CD4-positive, alpha-beta memory T cell (primary cell): ENCODE data around the gene PUSL1. TPM values are rescaled to one million over a fixed set of nuclear protein-coding genes. Genes with fewer than 3 reads are reported as not detected.

Experiments
- CTCF ChIA-PET: fragments of 350-600 bp; sonication (Branson Sonifier 250); formaldehyde crosslinking; loops from one replicate; lab custom pipeline; 2021; ENCODE audit warnings: inconsistent platforms; ENCODE audit not compliant: partially characterized antibody; lab: Charles Lee
- POLR2A ChIA-PET: fragments of 350-600 bp; sonication (Branson Sonifier 250); formaldehyde crosslinking; loops from one replicate; lab custom pipeline; 2021; ENCODE audit not compliant: partially characterized antibody; lab: Charles Lee
- DNase-seq, 5 donors: peaks; one replicate each; pipeline versions ENCODE4 v3.0.0 to v3.0.0-alpha.2; 2020 to 2022; ENCODE audit warnings: mixed read lengths in 1 of 5
- H3K27ac ChIP-seq: one replicate; pipeline ENCODE4 v1.7.0; 2013; ENCODE audit warnings: low read depth, low read length
- H3K27me3 ChIP-seq: 2 replicates; pipeline ENCODE4 v1.7.0; 2013; ENCODE audit warnings: mild to moderate bottlenecking, low read length, moderate library complexity; ENCODE audit not compliant: insufficient read depth
- H3K36me3 ChIP-seq: 2 replicates; pipeline ENCODE4 v1.7.0; 2013; ENCODE audit warnings: mild to moderate bottlenecking, low read length, moderate library complexity; ENCODE audit not compliant: insufficient read depth
- H3K4me1 ChIP-seq: 2 replicates; pipeline ENCODE4 v1.7.0; 2013; ENCODE audit warnings: mild to moderate bottlenecking, low read length, moderate library complexity; ENCODE audit not compliant: insufficient read depth
- H3K4me3 ChIP-seq, 2 donors: one replicate each; pipeline ENCODE4 v1.7.0; 2013; ENCODE audit warnings: low read length in 2 of 2, mild to moderate bottlenecking in 1 of 2
- H3K9me3 ChIP-seq, 2 donors: one replicate each; pipeline ENCODE4 v1.7.0; 2013; ENCODE audit warnings: low read length in 2 of 2, control low read depth in 1 of 2; ENCODE audit not compliant: control insufficient read depth in 1 of 2
- H3K27ac Mint-ChIP-seq, 7 donors: one replicate each; pipeline ENCODE4 v1.8.0; 2020 to 2021; ENCODE audit warnings: mixed read lengths in 7 of 7, mild to moderate bottlenecking in 6 of 7, inconsistent platforms in 3 of 7, moderate library complexity in 3 of 7
- H3K27me3 Mint-ChIP-seq, 2 donors: one replicate each; pipeline ENCODE4 v1.8.0; 2020 to 2021; ENCODE audit warnings: mixed read lengths in 2 of 2
- H3K36me3 Mint-ChIP-seq, 2 donors: one replicate each; pipeline ENCODE4 v1.8.0; 2020 to 2021; ENCODE audit warnings: mixed read lengths in 2 of 2, inconsistent platforms in 1 of 2, mild to moderate bottlenecking in 1 of 2
- H3K4me1 Mint-ChIP-seq, 4 donors: one replicate each; pipeline ENCODE4 v1.8.0; 2020 to 2021; ENCODE audit warnings: mixed read lengths in 4 of 4, mild to moderate bottlenecking in 1 of 4
- H3K4me3 Mint-ChIP-seq, 8 donors: one replicate each; pipeline ENCODE4 v1.8.0; 2020 to 2021; ENCODE audit warnings: mixed read lengths in 8 of 8, mild to moderate bottlenecking in 7 of 8, moderate library complexity in 6 of 8, inconsistent platforms in 3 of 8
- H3K9me3 Mint-ChIP-seq, 8 donors: one replicate each; pipeline ENCODE4 v1.8.0; 2020 to 2021; ENCODE audit warnings: mixed read lengths in 8 of 8, mild to moderate bottlenecking in 5 of 8, inconsistent platforms in 3 of 8, moderate library complexity in 1 of 8
- intact Hi-C: fragments of 100-400 bp; cut with micrococcal nuclease; formaldehyde crosslinking; loops from one replicate; pipeline ENCODE4 v1.15.1; 2023
- polyA plus RNA-seq, 2 donors: library from polyadenylated mRNA; unstranded; fragments of 300-500 nt; fragmentation: Illumina TruSeq; gene quantifications; one replicate each; pipeline ENCODE4 v1.2.3, GENCODE V29; 2021
- total RNA-seq, 2 experiments: library from RNA; stranded (reverse); gene quantifications; one replicate each; pipeline ENCODE4 v1.2.3, GENCODE V29; 2021

Gene PUSL1
- total and polyA plus RNA-seq, 4 experiments from 2014 or later: 15.4 to 27.9 (median 20.4) TPM

DNA sequence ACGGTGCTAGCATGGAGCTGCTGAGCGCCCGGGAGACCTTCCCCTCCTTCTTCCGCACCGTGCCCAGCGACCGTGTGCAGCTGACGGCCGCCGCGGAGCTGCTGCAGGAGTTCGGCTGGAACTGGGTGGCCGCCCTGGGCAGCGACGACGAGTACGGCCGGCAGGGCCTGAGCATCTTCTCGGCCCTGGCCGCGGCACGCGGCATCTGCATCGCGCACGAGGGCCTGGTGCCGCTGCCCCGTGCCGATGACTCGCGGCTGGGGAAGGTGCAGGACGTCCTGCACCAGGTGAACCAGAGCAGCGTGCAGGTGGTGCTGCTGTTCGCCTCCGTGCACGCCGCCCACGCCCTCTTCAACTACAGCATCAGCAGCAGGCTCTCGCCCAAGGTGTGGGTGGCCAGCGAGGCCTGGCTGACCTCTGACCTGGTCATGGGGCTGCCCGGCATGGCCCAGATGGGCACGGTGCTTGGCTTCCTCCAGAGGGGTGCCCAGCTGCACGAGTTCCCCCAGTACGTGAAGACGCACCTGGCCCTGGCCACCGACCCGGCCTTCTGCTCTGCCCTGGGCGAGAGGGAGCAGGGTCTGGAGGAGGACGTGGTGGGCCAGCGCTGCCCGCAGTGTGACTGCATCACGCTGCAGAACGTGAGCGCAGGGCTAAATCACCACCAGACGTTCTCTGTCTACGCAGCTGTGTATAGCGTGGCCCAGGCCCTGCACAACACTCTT, 23.8 kb downstream of the PUSL1 start:
- intact Hi-C loops: no loop called here
- no peak overlapping the region for H3K27ac ChIP-seq
- no peaks in the 10 kb centered on the region for H3K9me3 Mint-ChIP-seq
- CTCF ChIA-PET: no interaction called here
- peaks cover 0 to 13% (median 4%) of the 10 kb centered on the region in 4 donors for H3K4me1 Mint-ChIP-seq
- no peak overlapping the region for H3K27ac Mint-ChIP-seq
- no peaks in the 10 kb centered on the region for H3K27me3 ChIP-seq
- H3K36me3 ChIP-seq: no peaks in the 10 kb centered on the region
- no peak overlapping the region for H3K4me3 Mint-ChIP-seq
- no peaks in the 10 kb centered on the region for H3K9me3 ChIP-seq
- H3K36me3 Mint-ChIP-seq: peaks cover 0 to 1% of the 10 kb centered on the region in 2 donors
- H3K4me1 ChIP-seq: peaks cover under 1% of the 10 kb centered on the region
- POLR2A ChIA-PET: interaction anchor here (1.0 kb wide), 1 partner anchor 46 kb away, joined by 4 read pairs; no protein-coding TSS in a partner anchor
- no peak for DNase-seq
- no peak overlapping the region for H3K4me3 ChIP-seq
- H3K27me3 Mint-ChIP-seq: no peaks in the 10 kb centered on the region

DNA sequence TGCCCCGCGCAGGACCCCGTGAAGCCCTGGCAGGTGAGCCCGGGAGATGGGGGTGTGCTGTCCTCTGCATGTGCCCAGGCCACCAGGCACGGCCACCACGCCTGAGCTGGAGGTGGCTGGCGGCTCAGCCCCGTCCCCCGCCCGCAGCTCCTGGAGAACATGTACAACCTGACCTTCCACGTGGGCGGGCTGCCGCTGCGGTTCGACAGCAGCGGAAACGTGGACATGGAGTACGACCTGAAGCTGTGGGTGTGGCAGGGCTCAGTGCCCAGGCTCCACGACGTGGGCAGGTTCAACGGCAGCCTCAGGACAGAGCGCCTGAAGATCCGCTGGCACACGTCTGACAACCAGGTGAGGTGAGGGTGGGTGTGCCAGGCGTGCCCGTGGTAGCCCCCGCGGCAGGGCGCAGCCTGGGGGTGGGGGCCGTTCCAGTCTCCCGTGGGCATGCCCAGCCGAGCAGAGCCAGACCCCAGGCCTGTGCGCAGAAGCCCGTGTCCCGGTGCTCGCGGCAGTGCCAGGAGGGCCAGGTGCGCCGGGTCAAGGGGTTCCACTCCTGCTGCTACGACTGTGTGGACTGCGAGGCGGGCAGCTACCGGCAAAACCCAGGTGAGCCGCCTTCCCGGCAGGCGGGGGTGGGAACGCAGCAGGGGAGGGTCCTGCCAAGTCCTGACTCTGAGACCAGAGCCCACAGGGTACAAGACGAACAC, 24.5 kb downstream of the PUSL1 start:
- intact Hi-C loops: no loop called here
- POLR2A ChIA-PET: no interaction called here
- no peaks in the 10 kb centered on the region for H3K4me1 ChIP-seq
- CTCF ChIA-PET: no interaction called here
- H3K27ac Mint-ChIP-seq: no peak overlapping the region
- H3K4me3 ChIP-seq: no peak overlapping the region
- no peaks in the 10 kb centered on the region for H3K27me3 Mint-ChIP-seq
- H3K27me3 ChIP-seq: no peaks in the 10 kb centered on the region
- no peak for DNase-seq
- no peak overlapping the region for H3K27ac ChIP-seq
- no peaks in the 10 kb centered on the region for H3K9me3 Mint-ChIP-seq
- no peak overlapping the region for H3K4me3 Mint-ChIP-seq
- no peaks in the 10 kb centered on the region for H3K36me3 Mint-ChIP-seq
- H3K36me3 ChIP-seq: no peaks in the 10 kb centered on the region
- H3K4me1 Mint-ChIP-seq: peaks cover 0 to 9% (median 4%) of the 10 kb centered on the region in 4 donors
- H3K9me3 ChIP-seq: no peaks in the 10 kb centered on the region

DNA sequence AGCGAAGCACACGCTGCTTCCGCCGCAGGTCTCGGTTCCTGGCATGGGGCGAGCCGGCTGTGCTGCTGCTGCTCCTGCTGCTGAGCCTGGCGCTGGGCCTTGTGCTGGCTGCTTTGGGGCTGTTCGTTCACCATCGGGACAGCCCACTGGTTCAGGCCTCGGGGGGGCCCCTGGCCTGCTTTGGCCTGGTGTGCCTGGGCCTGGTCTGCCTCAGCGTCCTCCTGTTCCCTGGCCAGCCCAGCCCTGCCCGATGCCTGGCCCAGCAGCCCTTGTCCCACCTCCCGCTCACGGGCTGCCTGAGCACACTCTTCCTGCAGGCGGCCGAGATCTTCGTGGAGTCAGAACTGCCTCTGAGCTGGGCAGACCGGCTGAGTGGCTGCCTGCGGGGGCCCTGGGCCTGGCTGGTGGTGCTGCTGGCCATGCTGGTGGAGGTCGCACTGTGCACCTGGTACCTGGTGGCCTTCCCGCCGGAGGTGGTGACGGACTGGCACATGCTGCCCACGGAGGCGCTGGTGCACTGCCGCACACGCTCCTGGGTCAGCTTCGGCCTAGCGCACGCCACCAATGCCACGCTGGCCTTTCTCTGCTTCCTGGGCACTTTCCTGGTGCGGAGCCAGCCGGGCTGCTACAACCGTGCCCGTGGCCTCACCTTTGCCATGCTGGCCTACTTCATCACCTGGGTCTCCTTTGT, 25.3 kb downstream of the PUSL1 start:
- Histone ChIP-seq H3K4me3 (no peak overlapping the region), H3K27me3 (no peaks in the 10 kb centered on the region), H3K36me3 (no peaks in the 10 kb centered on the region), H3K9me3 (no peaks in the 10 kb centered on the region), H3K4me1 (no peaks in the 10 kb centered on the region), H3K27ac (no peak overlapping the region)
- H3K36me3 Mint-ChIP-seq: peaks cover 0 to under 1% of the 10 kb centered on the region in 2 donors
- CTCF ChIA-PET: no interaction called here
- no peaks in the 10 kb centered on the region for H3K27me3 Mint-ChIP-seq
- POLR2A ChIA-PET: no interaction called here
- H3K4me3 Mint-ChIP-seq: no peak overlapping the region
- no peaks in the 10 kb centered on the region for H3K9me3 Mint-ChIP-seq
- DNase-seq: no peak
- intact Hi-C loops: no loop called here
- no peak overlapping the region for H3K27ac Mint-ChIP-seq
- H3K4me1 Mint-ChIP-seq: peaks cover 0 to 9% (median 4%) of the 10 kb centered on the region in 4 donors

DNA sequence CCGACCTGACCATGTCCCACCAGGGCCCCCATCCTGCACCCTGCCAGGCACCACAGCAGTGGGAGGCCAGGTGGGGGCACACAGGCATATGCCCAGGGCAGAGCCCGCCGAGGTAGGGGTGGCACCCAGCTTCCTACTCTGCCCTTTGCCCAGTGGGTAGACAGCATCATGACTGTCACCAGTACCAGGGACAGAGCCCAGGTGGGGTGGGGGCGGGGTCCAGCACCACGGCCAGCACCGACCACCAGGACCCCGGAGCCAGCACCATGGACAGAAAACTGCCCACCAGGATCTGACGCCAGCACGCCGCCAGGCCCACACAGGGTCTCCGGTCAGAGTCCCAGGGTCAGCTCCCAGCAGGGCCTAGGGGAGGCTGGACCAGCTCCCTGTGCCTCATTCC, 26.4 kb downstream of the PUSL1 start:
- peaks cover 0 to 2% (median 1%) of the 10 kb centered on the region in 4 donors for H3K4me1 Mint-ChIP-seq
- no peaks in the 10 kb centered on the region for H3K4me1 ChIP-seq
- ChIA-PET POLR2A (interaction anchor here (1.6 kb wide), 1 partner anchor 23 kb away, joined by 3 read pairs; no protein-coding TSS in a partner anchor), CTCF (no interaction called here)
- no peaks in the 10 kb centered on the region for H3K9me3 Mint-ChIP-seq
- intact Hi-C loops: no loop called here
- H3K4me3 Mint-ChIP-seq: no peak overlapping the region
- H3K4me3 ChIP-seq: no peak overlapping the region
- no peaks in the 10 kb centered on the region for H3K27me3 ChIP-seq
- H3K27me3 Mint-ChIP-seq: no peaks in the 10 kb centered on the region
- peaks cover 0 to 5% of the 10 kb centered on the region in 2 donors for H3K36me3 Mint-ChIP-seq
- H3K36me3 ChIP-seq: no peaks in the 10 kb centered on the region
- H3K9me3 ChIP-seq: no peaks in the 10 kb centered on the region
- H3K27ac Mint-ChIP-seq: peak overlapping the region in 1 of 7 donors; percentile 65
- no peak for DNase-seq
- no peak overlapping the region for H3K27ac ChIP-seq

DNA sequence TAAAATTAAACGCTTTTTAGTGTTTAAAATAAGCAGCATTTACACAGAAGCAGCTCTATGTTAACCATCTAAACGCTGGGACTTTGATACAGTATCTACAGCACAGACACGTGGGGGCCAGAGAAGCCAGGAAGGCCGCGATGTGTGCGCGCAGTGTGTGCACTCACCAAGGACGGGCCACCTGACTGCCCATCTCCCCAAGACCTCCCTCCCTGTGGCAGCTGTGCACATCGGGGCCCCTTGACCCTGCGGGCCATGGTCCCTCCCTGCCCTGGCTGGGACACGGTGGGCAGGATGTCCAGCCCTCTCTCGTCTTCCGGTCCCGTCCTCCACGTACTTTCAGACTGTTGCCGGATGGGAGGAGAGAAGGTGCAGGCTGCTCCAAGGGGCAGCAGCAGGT, 26.9 kb downstream of the PUSL1 start:
- no peaks in the 10 kb centered on the region for H3K4me1 ChIP-seq
- H3K4me3 ChIP-seq: no peak overlapping the region
- no peaks in the 10 kb centered on the region for H3K36me3 ChIP-seq
- CTCF ChIA-PET: no interaction called here
- Mint-ChIP-seq H3K36me3 (peaks cover 0 to 6% of the 10 kb centered on the region in 2 donors), H3K4me1 (no peaks in the 10 kb centered on the region), H3K4me3 (no peak overlapping the region), H3K27me3 (no peaks in the 10 kb centered on the region), H3K9me3 (no peaks in the 10 kb centered on the region), H3K27ac (peak overlapping the region in 1 of 7 donors; percentile 65)
- H3K27me3 ChIP-seq: no peaks in the 10 kb centered on the region
- no peak overlapping the region for H3K27ac ChIP-seq
- H3K9me3 ChIP-seq: no peaks in the 10 kb centered on the region
- POLR2A ChIA-PET: interaction anchor here (1.1 to 1.6 kb wide), 2 partner anchors 24 to 65 kb away, joined by 3 read pairs; no protein-coding TSS in a partner anchor
- no peak for DNase-seq
- intact Hi-C loops: no loop called here

DNA sequence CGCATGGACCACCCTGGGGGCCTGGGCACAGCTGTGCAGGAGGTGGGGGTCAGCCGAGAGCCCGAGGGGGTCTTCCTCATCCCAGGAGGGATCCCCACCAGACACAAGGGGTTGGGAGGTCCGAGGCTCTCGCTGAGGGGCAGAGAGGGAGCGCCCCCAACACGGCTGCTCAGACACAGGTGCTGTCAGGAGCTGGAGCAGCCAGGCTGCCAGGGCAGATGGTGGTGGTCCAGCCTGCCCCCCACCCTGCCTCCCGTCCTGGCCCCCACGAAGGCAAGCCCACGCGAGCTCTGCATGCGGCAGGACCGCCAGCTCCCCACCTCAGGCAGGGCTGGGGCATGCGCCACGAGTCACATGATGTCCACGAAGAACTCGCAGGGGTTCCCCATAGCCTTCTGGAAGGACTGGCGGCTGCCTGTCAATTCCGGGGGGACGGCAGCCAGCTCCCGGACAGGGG, 27.4 kb downstream of the PUSL1 start:
- Histone ChIP-seq H3K36me3 (no peaks in the 10 kb centered on the region), H3K9me3 (no peaks in the 10 kb centered on the region), H3K4me1 (no peaks in the 10 kb centered on the region), H3K4me3 (no peak overlapping the region), H3K27me3 (no peaks in the 10 kb centered on the region), H3K27ac (no peak overlapping the region)
- Mint-ChIP-seq H3K27ac (no peak overlapping the region), H3K4me3 (no peak overlapping the region), H3K4me1 (peaks cover 0 to 3% (median 1%) of the 10 kb centered on the region in 4 donors), H3K36me3 (peaks cover 4 to 6% of the 10 kb centered on the region in 2 donors), H3K27me3 (no peaks in the 10 kb centered on the region), H3K9me3 (no peaks in the 10 kb centered on the region)
- ChIA-PET CTCF (no interaction called here), POLR2A (interaction anchor here (1.1 to 1.6 kb wide), 3 partner anchors 15 to 64 kb away, joined by 3 read pairs; no protein-coding TSS in a partner anchor)
- intact Hi-C loops: no loop called here
- no peak for DNase-seq

DNA sequence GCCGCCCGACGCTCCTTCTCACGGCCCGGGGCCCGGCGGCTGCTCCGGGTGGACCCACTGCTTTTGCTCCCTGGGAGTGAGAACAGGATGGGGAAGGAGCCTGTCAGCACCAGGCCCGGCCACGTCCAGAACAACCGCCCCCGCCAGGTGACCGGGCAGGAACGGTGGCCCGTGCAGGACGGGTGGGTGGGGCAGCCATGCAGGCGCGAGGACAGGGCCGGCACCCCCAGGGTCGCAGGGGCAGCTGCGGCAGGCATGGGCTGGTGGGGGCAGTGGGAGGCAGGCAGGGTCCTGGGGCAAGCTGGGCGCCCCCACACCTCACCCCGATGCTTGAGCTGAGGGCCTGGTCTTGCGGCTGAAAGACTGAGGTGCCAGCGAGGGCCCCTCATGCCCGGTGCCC, 28.0 kb downstream of the PUSL1 start:
- Mint-ChIP-seq H3K4me3 (no peak overlapping the region), H3K9me3 (no peaks in the 10 kb centered on the region), H3K36me3 (peaks cover 10 to 12% of the 10 kb centered on the region in 2 donors), H3K27ac (no peak overlapping the region), H3K4me1 (peaks cover 0 to 8% (median 6%) of the 10 kb centered on the region in 4 donors), H3K27me3 (no peaks in the 10 kb centered on the region)
- CTCF ChIA-PET: no interaction called here
- Histone ChIP-seq H3K4me3 (no peak overlapping the region), H3K27ac (no peak overlapping the region), H3K9me3 (no peaks in the 10 kb centered on the region), H3K27me3 (no peaks in the 10 kb centered on the region), H3K36me3 (no peaks in the 10 kb centered on the region), H3K4me1 (no peaks in the 10 kb centered on the region)
- intact Hi-C loops: no loop called here
- DNase-seq: no peak
- POLR2A ChIA-PET: interaction anchor here (1.1 kb wide), 2 partner anchors 15 to 63 kb away, joined by 3 read pairs; no protein-coding TSS in a partner anchor
